ENCODE results near the gene DPP8.

The DPP8 gene

DNA sequence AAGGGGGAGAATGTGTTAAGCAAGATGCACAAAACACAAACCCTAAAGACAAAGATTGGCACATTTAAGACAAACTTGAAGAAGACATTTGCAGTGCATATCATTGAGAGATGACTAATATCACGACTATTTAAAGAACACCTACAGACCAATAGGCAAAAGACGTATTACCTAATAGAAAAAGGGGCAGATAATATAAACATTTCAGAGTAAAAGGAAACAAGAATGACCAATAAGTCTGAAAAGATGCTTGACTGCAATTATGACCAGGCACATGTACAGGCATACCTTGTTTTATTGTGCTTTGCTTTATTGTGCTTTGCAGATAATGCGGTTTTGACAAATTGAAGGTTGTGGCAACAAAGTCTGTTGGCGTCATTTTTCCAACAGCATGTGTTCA is 17.7 kb upstream of the DPP8 start:
- peak; percentile 59 for DNase-seq (ENCODE audit: low read depth)
- no peak for TF ChIP-seq CTCF (IDR thresholded peaks at IDR 0.05; ENCODE audit: insufficient read depth, low read depth, low read length, missing control alignments)

DNA sequence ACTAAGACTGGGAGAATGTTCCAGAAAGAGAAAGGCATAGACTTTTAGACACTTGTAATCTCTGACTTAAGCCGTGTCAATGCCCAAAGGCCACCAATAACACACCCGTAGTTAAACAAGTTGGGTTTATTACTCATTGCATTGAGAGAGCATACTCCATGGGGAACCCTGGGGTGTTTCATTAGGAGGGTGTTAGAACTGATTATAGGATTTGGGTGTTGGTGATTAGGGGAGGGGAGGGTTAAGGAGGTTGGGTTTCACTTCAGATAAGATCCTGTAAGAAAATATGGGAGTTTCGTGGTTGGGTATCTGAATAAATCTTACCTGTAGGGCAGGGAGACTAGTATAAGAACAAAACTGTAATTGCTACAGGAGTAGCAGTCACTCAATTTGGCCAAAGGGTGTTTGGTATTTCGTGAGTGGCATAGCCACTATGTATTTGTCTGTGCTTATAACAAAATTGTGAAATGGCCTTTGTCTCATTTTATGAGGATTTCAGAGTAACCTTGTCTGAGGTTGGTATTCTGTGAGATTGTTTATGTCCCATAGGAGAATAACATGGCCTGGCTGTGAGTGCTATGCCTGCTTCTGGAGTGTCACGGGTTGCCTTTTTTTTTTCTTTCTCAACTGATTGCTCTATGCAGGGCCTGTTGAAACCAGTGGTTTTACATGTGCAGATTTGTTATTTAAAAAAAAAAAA is 15.7 kb upstream of the DPP8 start:
- no peak for TF ChIP-seq CTCF (IDR thresholded peaks at IDR 0.05; ENCODE audit: insufficient read depth, low read depth, low read length, missing control alignments)
- peak; percentile 62 for DNase-seq (ENCODE audit: low read depth)
- peak overlapping the region; percentile 4 for H3K4me3 ChIP-seq (ENCODE audit: low read length)

More for the DNA sequence above, 17.7 kb upstream of the DPP8 start:
- H3K4me3 ChIP-seq (ENCODE audit: low read length), result no peak overlapping the region

- no peak for TF ChIP-seq CTCF (IDR thresholded peaks at IDR 0.05; ENCODE audit: insufficient read depth, low read depth, low read length, missing control alignments)
- peak overlapping the region; percentile 4 for H3K4me3 ChIP-seq (ENCODE audit: low read length)
- DNase-seq (ENCODE audit: low read depth), result peak; percentile 78
These were observed 15.2 kb upstream of the DPP8 start for GRCh38 chr15:65532738-65533051.

GRCh38 chr15:65530318-65531111 is 13.0 kb upstream of the DPP8 start, which contains the start of gene HACD3:
Gene HACD3, plus strand, starts transcription at chr15:65530463. Its CDS starts 169 bp downstream, at chr15:65530632.
- peak; percentile 79 for DNase-seq (ENCODE audit: low read depth)
- peak within 1 kb of the TSS; percentile 79 for H3K4me3 ChIP-seq (ENCODE audit: low read length)
- TF ChIP-seq CTCF (IDR thresholded peaks at IDR 0.05; ENCODE audit: insufficient read depth, low read depth, low read length, missing control alignments), result no peak

DNA sequence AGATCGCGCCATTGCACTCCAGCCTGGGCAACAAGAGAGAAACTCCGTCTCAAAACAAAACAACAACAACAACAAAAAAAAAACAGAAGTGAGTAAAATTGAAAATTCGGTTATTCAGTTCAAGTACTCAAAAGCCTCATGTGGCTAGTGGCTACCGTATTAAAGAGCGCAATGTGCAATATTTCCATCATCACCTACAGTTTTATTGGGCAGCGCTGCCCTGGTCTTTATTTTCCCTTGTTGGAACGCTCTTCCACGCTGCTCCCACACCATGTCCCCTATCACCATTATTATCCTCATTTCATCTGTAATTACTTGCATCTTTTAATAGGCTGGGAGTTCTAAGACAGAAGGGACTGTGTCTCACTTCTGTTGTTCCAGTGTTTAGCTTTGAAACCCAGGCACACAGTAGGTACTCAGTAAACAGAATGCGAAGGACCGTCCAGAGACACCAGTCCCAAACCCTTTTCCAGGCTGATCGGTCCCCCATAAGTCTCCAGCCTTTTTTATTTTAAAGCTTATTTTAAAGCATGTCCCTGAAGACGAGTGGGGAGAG is 12.4 kb upstream of the DPP8 start:
- DNase-seq (ENCODE audit: low read depth), result no peak
- no peak for TF ChIP-seq CTCF (IDR thresholded peaks at IDR 0.05; ENCODE audit: insufficient read depth, low read depth, low read length, missing control alignments)
- H3K4me3 ChIP-seq (ENCODE audit: low read length), result peak overlapping the region; percentile 79

DNA sequence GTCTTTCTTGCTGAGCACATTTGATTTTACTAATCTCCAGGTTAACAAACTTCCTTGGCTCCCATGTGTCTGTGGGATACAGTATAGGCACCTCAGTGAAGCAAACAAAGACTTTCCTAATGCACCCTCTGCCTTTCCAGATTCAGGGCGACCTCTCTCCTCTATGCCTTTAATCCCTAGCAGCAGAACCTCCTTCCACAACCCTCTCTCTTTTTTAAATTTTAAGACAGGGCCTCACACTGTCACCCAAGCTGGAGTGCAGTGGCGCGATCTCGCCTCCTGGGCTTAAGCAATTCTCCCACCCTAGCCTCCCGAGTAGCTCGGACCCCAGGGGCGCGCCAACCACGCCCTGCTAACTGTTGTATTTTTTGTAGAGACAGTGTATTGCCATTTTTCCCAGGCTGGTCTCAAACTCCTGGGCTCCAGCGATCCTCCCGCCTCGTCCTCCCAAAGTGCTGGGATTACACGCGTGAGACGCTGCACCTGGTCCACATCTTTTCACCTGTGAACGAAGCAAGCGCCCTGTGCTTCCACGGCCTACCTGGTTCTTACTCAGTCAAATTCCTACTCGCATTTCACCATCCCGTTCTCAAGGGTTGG is 11.1 kb upstream of the DPP8 start:
- no peak for DNase-seq (ENCODE audit: low read depth)

More for the DNA sequence above, 11.1 kb upstream of the DPP8 start:
- TF ChIP-seq CTCF (IDR thresholded peaks at IDR 0.05; ENCODE audit: insufficient read depth, low read depth, low read length, missing control alignments), result no peak
- no peak overlapping the region for H3K4me3 ChIP-seq (ENCODE audit: low read length)

All from epithelial cell of esophagus (primary cell).